NCI-H187 (cell line): ENCODE data around the gene TSPAN31.

Experiments used
- DNase-seq, 2 experiments: peaks; one replicate each; lab custom pipeline; 2025; lab: John Stamatoyannopoulos, UW

Gene TSPAN31

DNA sequence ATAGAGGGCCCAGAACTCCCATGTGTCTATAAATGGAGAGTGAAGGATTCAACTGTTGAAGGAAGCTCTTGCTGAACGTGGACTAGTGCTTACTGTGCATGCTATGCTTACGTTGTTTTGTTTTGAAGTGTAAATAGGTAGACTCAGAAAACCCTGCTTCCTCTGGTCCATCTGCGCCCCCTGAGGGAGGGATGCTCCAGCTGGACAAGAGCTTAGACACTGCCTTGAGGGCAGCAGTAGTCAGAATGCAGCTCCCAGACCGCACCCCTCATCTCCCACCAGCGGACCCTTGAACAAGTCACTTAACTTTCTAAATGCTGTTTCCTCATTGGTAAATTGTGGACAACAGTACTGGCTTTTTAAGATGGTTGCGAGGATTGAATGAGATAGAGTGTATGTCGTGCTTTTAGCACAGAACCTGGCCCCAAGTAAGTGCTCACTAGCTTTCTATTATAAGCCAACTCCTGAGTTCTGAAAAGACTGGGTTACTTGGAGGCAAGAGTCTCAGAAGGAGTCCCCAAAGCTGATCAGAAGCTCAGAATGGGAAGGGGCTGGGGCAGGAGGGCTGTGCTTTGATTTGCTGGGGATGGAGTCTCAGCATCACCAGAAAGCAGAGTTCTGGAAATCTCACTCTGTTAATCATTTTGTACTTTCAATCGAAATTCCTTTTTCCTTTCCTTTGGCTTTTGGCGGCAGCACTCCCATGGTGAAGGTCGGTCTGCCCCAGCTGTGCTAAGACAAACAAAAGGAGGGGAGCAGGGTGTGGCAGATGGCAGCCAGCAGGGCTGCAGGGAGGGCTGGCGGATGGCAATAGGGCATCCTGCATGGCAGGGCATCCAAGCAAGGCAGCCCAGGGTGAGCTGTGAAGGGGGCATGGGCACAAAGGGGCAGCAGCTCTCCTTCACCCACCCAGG, 21.9 kb upstream of the TSPAN31 start:
- DNase-seq, result no peak

DNA sequence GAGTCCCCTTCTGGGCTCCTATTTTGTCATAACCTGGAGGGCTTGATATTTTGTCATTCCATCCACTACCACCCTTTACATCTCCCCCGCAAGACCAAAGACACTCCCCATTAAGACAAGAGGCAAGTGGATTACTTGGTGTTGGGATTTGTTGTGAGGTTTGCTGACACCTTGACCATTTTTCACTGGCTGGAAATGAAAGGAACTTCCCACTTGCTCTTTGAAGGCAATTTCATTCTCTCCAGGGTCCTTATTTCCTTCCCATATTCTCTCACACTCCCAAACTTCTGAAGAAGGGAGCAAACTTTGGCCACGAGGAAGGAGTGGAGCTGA, 21.2 kb upstream of the TSPAN31 start:
- no peak for DNase-seq

DNA sequence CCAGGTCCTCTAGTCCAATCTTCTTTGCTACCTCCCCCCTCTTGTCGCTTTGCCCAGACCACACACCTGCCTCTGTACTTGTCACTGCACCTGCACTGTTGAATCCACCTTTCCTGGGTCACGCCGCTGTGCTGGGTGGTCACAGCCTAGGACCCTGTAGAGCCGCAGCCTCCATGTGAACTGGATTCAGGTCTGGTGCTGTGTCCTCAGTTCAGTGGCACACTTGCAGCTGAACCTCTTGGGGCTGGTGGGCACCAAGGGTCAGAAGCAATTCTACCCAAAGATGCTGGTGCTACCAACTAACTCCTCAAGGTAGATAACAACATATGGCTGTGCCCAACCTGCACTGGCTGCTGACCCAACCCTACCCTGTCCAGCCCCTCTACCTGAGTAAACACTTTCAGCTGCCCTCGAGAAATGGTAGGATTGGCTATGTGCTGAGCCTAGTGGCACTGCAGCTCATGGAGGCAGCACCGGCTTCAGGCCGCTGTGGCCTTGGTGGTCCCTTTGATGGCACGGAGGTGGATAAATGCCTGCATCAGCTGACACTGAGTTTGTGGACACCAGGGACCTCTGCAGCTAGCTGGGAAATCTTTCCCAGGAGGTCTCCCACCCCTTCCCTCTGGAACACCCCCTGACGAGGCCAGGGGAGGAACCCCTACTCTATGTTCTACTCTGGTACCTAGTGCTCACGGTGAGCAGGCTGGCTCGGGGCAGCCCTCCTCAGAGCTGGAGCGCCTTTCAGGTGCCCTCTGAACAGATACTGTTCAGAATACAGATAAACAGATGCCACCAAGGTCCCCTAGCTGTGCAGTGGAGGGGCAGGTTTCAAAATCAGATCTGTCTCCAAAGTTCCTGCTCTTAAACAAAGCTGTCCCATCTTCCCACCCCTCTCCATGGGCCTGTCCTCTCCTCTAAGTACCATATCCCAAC, 20.6 kb upstream of the TSPAN31 start:
- no peak for DNase-seq

DNA sequence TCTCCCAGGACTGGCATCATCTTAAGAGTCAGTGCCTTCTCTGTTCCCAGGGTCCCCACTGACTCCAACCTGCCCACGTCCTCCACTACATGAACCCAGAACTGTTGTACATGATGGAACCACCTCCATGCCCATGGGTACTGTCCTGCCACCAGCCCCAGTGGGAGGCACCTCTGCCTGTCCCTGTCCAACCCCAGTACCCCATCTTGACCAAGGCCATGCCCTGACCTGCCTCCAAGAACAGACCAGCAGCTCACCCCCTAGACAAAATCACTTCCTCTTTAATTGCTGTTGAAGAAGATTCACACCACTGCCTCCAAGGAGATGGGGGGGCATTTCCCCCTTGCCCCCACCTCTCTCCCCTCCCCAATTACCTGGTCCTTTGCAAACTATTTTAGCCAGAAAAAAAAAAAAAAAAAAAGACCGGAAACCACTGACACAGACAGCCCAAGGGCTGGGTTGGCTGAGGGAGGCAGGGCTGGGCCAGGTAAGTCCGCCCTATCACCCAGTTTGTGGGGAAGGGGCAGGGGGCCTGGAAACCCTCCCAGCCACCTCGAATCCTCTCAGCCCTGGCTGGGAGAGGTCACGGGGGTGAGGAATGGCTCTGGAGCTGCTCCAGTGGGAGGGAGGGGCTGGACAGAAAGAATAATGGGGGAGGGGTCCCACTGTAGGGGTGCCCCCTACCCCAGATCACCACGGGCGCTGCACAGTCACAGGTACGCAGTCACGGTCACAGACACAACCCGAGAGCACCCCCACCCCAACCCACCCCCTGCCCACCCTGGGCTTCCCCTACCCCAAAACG, 19.7 kb upstream of the TSPAN31 start:
- no peak for DNase-seq

DNA sequence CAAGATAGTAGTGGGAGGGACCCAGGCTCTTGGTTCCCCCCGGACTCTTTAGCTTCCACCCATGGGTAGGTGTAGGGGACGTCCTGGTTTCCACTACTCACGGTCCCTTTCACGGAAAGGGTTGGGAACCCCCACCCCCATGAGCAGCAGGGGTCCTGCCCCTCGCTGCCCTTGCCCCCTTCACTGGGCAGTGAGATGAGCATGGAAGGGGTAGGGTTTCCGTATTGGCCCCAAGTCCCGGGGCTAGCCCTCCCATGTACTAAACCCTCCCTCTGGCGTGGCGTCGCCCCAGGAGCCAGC, 19.0 kb upstream of the TSPAN31 start:
- DNase-seq, result no peak

GRCh38 chr12:57726151-57726883, 18.5 kb upstream of the TSPAN31 start:
- DNase-seq, result peak; percentile 45 to 91

GRCh38 chr12:57726884-57727757, 17.7 kb upstream of the TSPAN31 start:
- peak in 1 of 2 experiments; percentile 19 for DNase-seq

DNA sequence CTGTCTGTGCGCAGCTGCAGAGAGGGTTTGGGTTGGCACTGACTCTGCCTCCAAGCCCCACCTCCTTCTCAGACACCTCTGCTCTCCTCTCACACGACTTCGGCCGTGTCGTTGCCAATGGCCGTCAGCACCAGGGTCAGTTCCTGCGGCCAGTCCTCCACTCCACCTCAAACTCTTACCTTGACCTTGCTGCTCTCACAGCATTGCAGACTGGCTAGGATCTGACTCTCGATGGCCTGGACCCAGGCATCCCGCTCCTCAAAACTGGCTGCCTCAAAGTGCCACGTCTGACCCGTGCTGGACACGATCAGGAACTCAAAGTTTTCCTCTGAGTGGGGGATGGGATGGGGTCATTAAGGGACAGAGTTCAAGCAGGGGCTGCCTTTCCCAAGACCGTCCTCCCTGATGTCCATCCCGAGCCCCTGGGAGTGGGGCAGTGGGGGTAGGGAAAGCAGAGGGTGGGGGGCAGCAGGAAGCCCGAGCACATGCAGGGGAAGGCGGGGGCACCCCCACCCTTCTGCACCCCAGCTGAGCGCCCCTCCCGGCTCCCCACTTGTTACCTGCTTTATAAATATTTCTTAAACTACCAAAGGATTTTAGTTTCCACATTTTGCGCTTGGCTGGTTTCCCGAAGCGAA, 17.0 kb upstream of the TSPAN31 start:
- DNase-seq, result no peak

DNA sequence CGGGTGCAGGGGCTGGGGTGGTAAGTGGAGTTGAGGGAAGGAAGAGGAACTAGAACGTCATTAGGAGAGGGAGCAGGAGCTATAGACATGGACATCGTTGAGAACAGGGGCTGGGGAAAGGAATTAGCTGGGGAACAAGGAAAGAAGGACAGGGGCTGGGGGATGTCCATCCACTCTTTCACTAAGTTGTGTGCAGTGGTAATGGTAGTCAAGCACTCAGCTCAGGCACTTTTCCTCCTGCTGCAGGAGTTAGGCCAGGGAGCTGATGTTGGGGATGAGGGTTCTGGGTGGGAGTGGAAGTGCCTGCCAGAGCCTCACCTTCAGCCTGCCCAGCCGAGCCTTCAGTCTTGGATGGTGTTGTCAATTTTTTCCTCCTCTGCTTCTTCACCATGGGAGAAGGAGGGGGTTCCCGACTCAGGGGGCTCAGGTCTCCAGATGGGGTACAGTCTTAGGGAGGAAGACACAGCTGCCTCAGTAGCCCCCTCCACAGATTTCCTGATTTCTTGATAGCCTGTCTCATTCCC, 15.5 kb upstream of the TSPAN31 start:
- no peak for DNase-seq

DNA sequence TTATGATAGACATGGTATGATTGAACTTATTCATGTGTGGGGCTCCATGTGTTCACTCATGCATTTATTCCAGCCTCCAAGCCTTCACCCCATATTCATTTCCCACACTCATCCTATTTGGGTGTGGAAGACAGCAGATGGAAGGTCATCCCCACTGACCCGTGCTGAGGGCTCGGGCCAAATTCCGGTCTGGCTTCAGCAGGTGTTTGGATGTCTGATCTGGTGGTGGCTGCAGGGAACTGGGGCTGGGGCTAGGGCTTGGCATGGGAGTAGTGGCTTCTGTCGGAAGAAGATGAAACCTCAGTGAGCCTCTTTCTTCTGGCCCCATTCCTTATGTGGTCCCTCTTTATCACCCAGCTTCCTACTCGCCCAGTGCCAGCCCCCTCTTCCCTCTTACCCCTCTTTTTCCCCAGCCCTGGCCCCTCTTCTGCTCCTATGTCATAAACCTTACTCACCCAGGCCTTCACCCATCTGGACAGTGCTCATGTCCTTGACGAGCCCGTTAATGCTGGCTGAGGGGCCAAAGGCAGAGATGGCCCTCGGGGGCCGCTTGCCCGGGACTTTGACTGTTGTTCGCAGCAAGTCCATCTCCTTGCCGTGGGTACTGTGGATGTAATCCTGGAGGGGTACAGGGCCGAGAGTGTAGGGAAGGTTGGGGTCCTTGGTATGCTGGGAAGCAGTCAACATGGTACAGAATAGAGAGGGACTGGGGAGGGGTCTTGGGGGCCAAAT, 14.3 kb upstream of the TSPAN31 start:
- DNase-seq, result no peak

DNA sequence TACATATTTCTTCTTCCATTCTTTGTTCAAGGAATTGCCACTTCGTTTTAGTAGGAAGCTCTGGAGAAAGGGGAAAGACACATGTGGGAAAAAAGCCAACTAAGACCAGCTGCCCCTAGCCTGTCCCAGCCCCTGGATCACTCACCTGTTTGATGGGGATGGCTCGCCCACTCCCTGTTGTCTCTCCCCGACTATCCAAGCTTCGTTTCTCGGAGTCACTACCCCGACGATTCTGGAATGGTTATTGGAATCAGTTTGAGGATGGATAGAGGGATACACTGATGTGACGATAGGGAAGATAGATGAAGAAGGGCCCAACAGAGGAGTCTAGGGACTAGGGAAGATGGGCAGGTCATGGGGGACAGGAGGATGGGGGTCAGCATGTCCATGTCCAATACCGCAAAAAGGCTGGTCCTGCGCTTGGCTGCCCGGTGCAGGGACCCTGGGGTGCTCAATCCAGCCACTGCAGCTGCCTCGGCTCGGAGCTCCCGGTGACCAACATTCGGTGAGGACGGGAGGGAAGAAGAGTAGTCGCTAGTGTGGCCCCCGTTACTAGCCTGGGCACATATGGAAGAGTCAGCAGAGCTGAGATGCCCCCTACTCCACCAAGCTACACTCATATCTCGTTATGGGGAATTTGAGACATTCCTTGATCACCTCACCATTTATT, 13.3 kb upstream of the TSPAN31 start:
- no peak for DNase-seq

DNA sequence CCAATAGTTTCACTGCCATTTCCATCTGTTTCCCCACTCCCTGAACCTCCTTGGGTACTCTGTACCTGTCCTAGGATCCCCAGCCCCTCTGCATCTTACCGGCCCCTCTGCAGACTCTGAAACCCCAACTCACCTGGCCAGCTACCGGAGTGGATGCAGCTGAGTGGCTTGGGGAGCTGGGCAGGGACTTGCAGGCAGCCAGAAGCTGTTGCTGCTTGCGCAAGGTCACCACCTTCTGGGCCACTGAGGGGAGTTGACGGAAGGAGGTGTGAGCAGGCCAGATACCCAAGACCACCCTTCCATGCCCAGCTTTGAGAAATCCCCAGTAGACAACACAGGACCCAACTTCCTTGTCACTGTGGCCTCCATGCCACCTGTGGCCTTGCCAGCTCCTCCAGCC, 12.6 kb upstream of the TSPAN31 start:
- no peak for DNase-seq

- DNase-seq, result no peak
Measured at GRCh38 chr12:57732726-57733593, 11.9 kb upstream of the TSPAN31 start.

- no peak for DNase-seq
Measured at GRCh38 chr12:57733928-57734327, 10.9 kb upstream of the TSPAN31 start.

- DNase-seq, result no peak
Measured at GRCh38 chr12:57734591-57734990, 10.2 kb upstream of the TSPAN31 start.

GRCh38 chr12:57735198-57735855, 9.5 kb upstream of the TSPAN31 start:
- no peak for DNase-seq
